Fibroblast of skin of right quadriceps (primary cell): ENCODE results near the gene GRAMD1B.
"Not testable (repeated sequence)": the region's sequence is repeated elsewhere in the genome, so short reads cannot be mapped to it uniquely, and the experiment has no call there.

Experiments
- DNase-seq: peaks from one replicate; pipeline ENCODE4 v3.0.0-alpha.2; 2013

GRAMD1B gene

DNA sequence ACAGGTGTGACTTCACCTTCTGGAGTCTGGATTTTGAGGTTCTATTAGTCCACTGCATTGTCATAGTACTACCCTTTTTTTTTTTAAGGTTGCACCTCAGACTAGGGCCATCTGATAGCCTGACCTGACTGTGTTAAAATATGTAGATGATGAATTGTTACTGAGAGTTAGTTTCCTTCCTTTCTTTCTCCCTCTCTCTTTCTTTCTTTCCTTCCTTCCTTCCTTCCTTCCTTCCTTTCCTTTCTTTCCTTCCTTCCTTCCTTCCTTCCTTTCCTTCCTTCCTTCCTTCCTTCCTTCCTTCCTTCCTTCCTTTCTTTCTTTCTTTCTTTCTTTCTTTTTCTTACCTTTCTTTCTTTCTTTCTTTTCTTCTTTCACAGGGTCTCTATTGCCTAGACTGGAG lies 83.2 kb downstream of the GRAMD1B start:
- DNase-seq = not testable (repeated sequence)

GRCh38 chr11:123516238-123516637 lies 86.2 kb downstream of the GRAMD1B start:
- no peak for DNase-seq

DNA sequence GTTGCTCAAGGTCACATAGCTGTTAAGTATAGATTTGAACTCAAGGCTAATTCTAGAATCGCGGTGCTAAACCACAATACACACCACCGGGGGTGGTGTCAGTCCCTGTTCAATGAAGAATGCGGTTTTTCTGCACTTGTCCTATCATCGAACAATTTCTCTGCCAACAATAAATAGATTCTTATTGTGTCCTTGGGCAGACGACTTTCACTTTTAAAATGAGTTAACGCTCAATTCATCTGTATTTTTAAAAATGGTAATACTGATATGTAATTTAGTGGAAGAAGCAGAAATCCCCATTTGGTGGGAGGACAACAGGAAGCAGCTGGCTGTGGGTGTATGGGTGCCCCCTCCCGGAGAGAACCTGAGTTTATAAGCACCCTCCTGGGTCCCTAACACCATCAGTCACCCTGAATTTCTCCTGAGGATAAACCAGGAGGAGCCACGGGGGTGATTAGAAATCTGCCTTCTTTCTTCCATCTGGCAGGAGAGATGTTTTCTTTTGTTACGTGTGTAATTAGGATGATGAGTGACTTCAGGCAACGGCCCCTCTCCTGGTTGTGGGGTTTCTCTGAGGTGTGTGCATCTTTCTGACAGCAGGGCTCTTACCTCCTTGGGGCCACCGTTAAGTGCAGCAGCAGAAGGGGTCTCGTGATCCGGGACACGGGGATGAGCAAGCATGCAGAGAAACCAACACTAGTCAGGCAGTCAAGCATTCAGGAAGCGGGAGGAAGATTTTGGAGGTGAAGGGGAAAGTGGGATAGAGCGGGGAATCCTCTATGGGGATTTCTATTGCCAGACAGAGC lies 87.7 kb downstream of the GRAMD1B start:
- DNase-seq = no peak

GRCh38 chr11:123518496-123519054 lies 88.5 kb downstream of the GRAMD1B start:
- DNase-seq = no peak

- DNase-seq = no peak
These were observed 89.2 kb downstream of the GRAMD1B start for GRCh38 chr11:123519055-123519796.

GRCh38 chr11:123519797-123520193 lies 89.7 kb downstream of the GRAMD1B start:
- no peak for DNase-seq

GRCh38 chr11:123520476-123520875 lies 90.4 kb downstream of the GRAMD1B start:
- DNase-seq = not testable (repeated sequence)

GRCh38 chr11:123521001-123521400 lies 90.9 kb downstream of the GRAMD1B start:
- no peak for DNase-seq

DNA sequence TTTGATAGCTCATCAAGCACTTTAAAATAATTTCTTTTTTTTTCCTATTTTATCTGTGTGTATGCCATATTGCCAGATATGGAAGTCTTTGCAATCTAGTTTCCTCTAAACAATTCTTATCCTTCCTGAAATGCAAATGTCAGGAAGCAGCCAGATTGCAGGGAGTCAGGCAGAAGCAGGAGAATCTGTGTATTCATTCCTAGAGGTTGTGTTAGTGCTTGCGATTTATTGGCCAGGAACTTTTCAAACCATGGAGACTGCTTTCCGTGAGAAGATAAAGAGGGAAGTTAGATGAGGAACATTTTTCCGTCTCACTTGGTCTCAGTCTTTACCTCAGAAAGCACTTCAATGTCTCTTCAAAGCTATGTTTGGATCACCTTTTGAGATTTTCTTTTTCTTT lies 91.9 kb downstream of the GRAMD1B start:
- DNase-seq = no peak

DNA sequence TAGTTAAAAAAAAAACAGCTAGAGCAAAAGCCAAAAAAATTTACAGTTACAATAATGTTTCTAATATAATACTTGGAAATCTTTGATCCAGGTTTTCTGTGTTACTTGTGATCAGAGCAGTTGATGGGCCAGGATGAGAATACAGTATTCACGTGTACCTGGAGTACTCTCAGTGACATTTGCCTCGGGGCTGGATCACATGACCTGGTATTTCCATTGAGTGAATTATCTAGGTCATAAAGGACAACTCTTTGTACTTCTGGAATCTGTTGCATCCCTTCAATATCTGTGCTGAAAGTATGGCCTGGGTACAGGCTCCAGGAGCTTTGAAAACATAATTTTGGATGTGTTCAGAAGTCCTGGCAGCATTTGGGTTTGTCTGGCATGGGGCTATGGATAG lies 93.5 kb downstream of the GRAMD1B start:
- no peak for DNase-seq

DNA sequence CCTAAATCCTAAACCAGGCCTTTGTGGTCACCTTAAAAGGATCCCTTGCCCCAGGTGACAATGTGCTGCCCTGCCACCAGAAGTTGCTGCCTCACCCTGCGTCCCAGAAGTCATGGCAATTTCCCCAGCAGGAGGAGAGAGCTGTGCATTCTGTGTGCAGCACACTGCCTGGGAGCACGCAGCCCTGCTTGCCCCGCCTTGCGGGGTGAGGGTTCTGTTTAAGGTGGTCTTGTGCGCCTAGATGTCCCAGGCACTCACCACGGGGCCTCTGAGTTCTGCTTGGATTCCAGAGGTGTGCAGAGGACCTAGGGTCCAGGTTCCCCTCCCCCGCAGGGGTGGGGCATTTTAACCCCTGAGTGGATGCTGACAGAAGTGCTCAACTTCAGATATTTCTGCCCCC lies 95.0 kb downstream of the GRAMD1B start:
- no peak for DNase-seq

- no peak for DNase-seq
These were observed 95.4 kb downstream of the GRAMD1B start for GRCh38 chr11:123525511-123525918.

DNA sequence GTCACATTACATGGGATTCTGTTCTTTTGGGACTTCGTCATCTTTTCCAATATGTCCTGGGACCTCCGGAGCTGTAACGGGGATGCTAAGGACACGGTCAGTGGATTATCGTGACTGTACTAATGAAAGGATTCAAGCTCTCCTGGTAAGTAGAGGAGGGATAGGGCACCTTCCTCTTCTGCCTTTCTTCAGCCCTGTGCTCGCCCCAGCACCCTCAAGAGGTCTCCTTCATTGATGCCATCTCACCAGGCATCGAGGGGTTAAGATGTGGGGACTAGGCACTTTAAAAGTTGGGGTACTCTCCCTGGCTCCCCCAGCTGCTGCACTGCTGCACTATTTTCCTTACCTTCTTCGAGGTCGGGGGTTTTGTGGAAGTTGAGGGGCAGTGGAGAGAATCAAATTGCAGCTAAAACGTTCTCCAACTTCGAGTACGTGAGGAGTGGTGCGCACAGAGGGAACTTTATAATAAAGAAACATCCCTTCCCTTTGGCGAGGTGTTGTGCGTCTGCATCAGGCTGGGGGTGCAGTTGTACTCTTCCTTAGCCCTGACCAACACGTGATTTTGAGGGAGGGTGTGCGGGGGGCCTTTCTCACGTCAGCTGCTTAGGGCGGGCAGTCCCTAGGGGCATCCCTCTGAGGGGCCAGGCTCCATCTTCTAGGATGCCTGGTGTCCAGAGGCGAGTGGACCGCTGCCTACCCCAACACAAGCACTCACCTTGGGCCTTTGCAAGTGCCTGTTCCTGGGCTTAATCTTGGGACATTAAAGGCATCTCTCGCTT lies 96.1 kb downstream of the GRAMD1B start:
- no peak for DNase-seq

DNA sequence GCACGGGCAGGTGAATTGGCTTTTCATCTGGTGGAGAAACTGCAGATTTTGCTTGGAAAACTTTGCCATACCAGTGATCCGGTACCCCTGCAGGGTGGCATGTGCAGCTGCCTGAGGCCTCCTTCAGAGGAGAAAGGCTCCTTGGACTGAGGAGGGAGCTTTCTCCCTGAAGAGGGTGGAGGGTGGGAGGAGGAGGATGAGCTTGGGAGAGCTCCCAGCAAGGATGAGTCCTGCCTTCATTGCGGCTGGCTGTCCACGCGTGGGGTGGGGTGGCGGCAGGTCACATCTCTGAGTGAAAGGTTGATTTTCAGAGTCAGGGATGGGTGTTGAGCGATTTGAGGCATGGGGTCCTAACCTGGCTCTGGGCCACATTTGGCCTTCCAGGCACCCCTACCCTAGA lies 96.8 kb downstream of the GRAMD1B start:
- no peak for DNase-seq

DNA sequence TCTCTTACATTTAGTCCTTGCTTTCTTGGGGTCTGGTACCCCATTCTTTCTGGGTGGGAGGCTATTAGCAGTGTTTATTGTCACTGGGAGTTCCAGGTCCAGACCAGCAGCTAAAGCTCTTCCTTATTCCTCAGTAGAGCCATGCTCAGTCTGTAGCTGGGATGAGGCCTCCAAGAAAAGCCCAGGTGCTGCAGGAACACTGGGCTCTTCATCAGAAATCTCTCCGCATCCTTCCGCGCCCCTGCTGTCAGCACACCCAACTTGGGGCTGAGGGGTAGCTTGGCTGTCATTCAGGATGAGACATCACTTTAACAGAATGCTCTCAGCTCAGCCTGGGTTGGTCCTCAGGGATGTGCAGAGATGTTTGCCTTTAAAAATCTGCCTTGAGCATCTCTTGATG lies 97.5 kb downstream of the GRAMD1B start:
- no peak for DNase-seq

- DNase-seq = no peak
These were observed 97.9 kb downstream of the GRAMD1B start for GRCh38 chr11:123527947-123528346.

GRCh38 chr11:123531325-123531724 lies 101.3 kb downstream of the GRAMD1B start:
- no peak for DNase-seq

GRCh38 chr11:123532131-123532530 lies 102.1 kb downstream of the GRAMD1B start:
- no peak for DNase-seq

GRCh38 chr11:123535401-123535800 lies 105.3 kb downstream of the GRAMD1B start:
- DNase-seq = no peak

DNA sequence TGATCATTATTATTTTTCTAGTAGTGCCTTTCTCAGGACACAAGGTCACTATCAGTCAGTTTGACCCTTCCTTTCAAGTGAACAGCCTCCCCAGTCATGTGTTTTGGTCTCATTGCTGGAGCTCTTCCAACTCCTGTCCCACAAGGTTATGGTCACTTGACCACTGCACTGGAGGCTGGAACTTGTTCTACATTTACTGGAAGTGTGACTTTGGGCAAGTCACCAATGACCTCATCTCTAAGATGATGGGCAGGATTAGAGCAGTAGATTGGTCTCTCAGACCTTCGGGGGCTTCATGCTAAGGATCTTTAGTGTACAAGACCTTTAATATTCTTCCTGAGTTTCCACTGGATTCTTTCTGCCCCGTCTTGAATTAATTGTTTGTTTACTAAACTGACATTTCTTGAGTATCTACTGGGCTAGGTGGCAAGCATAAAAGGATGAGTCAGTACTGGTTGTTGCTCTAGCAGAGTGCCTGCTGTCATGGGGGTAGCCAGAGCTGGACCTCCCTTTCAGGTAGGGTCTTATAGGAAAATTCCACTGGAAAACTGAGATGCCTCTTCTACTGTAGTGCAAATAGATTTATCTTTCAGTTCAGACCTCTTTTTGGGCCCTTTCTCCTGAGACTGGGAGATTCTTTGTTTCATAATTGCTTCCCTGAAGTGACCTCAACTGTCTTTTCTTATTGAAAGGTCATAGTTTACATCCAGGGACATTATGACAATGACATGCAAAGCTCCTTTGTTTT lies 106.8 kb downstream of the GRAMD1B start:
- DNase-seq = no peak

GRCh38 chr11:123537726-123538125 lies 107.7 kb downstream of the GRAMD1B start:
- no peak for DNase-seq

- DNase-seq = peak; percentile 82
These were observed 113.7 kb downstream of the GRAMD1B start for GRCh38 chr11:123543797-123544196.
